SIG-M5 treated with dmso at 0.1 percent for 504 hours (cell line): ENCODE results near the gene TNKS1BP1.
"Not testable (repeated sequence)": the region's sequence is repeated elsewhere in the genome, so short reads cannot be mapped to it uniquely, and the experiment has no call there.

Experiments
- DNase-seq: peaks from one replicate; lab custom pipeline; 2025; ENCODE audit not compliant: unreplicated experiment; lab: John Stamatoyannopoulos, UW

The TNKS1BP1 gene

DNA sequence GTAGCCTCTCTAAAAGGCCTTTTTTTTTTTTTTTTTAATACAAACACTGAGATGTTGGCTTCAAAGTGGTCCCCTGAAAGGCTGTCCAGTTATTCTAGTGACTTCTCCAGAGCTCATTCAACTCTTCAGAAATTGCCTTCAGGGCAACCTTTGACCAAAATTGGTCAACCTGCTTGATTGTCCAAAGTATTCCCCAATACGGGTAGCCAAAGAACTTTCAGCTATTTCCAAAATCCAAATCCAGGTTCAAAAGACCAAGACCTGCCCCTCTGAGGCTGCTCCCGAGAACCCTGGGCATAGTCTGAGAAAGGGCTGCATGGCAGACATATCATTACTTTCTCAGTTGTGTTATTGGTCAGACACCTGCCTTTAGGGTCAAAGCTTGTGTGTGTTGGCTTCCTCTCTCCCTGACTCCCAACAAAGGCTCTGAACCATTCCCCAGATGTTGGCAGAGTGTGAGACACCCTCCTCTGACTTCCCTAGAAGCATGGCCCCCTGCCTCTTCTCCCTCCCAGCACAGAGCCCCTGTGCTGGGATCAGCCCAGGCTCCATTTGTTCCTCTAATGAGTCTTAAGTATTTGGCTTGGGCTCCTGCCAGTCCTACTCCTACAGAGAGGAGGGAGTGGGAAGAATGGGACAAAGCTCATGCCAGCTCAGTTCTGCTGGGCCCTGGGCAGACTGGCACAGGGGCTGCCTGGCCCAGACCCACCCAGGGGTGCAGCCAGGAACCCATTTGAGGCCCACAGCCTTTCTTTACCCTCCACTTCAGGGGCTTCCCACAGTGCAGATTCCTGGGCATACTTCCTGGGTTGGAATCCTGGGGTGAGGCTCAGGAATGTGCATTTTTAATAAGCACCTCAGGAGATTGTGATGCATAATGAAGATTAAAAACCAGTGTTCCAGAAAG is 30.3 kb downstream of the TNKS1BP1 start:
- DNase-seq = no peak

GRCh38 chr11:57290288-57290687 is 34.5 kb downstream of the TNKS1BP1 start:
- no peak for DNase-seq

DNA sequence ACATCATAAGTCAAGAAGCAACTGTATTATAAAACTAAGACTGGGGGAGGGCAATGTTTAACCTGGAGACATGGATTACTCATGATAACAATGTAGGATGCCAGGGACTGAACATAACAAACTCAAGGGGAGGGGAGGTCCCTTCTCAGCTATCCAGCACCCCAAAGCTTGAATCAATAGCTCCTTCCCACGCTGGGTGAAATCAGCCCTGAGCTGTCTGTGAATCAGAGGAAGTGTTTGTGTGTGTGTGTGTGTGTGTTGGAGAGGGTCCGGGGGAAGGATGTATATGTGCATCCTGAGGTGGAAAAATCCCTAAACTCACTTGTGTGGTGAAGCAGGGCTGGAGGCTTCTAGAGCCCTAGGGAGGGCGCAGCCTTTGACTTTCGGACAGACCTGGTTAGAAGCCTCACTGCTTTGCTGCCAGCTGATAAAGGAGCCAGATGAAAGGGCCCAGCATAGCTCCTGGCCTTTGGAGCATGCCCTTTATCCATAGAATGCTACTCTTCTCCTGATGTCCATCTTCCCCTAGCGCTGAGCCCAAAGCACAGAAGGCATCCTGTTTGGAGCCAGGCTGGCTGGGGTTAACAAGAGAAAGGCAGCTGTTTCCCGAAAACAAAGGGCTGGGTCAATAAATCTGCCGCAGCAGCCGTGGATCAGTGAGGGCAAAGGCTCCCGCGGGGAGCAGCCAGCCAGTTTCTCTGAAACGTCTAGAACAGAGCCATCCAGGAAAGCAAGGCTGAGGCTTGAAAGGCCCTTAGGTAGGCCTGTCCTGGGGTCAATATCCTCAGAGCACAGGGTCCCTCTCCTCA is 35.8 kb downstream of the TNKS1BP1 start:
- no peak for DNase-seq

GRCh38 chr11:57287884-57288283 is 36.9 kb downstream of the TNKS1BP1 start:
- DNase-seq = no peak

- no peak for DNase-seq
Measured at GRCh38 chr11:57283231-57283990, 41.3 kb downstream of the TNKS1BP1 start.

DNA sequence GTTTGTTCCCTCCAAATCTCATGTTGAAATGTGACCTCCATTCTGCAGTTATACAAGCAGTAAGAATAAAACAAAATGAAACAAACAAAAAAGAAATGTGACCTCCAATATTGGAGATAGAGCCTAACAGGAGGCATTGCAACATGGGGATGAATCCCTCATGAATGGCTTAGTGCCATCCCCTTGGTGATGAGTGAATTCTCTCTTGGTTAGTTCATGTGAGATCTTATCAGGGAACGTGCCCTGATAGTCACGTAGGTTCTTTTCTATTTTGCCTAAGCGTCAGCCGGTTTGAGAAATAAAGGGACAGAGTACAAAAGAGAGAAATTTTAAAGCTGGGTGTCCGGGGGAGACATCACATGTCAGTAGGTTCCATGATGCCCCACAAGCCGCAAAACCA is 43.2 kb downstream of the TNKS1BP1 start:
- DNase-seq = not testable (repeated sequence)

GRCh38 chr11:57279116-57279515 is 45.6 kb downstream of the TNKS1BP1 start:
- DNase-seq = no peak

DNA sequence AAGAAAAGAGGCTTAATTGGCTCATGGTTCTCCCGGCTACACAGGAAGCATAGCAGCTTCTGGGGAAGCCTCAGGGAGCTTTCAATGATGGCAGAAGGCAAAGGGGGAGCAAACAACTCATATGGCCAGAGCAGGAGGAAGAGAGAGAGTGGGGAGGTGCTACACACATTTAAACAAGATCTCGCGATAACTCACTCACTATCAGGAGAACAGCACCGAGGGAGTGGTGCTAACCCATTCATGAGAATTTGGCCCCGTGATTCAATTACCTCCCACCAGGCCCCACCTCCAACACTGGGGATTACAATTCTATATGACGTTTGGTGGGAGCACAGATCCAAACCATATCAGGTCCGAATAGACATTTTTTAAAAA is 46.0 kb downstream of the TNKS1BP1 start:
- no peak for DNase-seq

DNA sequence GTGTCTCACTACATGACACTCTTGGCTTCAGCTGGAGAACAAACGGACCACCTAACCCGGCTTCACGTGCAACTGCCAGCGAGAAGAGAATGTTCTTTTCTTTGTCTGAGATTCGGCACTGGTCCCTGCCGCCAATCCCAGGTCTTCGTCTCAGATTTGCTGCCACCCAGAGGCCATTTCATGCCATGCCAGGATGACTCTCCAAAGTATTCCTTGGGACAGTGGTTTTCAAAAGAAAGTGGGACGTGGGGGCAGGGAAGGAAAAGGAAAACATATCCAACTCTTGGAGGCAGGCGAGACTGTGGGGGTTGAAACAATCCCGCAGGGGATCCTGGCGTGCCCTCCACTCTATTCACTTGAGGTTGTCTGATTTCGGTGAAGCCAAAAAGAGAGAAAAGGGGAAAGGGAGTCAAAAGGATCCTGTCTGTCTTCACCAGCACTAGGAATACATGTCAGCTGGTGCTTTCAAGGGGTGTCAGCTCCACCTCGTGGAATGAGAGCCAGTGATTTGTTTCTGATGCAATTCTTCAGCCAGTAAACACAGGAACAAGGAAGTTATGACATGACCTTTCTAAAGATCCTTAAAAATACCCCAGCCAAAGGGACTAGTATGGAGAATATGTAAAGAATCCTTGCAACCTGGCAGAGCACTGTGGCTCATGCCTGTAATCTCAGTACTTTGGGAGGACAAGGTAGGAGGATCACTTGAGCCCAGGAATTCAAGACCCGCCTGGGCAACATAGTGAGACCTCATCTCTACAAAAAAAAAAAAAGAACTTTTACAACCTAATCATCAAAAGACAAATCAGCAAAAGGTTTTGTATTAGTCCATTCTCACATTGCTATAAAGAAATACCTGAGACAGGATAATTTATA is 46.7 kb downstream of the TNKS1BP1 start:
- DNase-seq = peak; percentile 19

- DNase-seq = peak; percentile 4
Measured at GRCh38 chr11:57276971-57277675, 47.6 kb downstream of the TNKS1BP1 start.

- no peak for DNase-seq
Measured at GRCh38 chr11:57276169-57276970, 48.4 kb downstream of the TNKS1BP1 start.

GRCh38 chr11:57275582-57275981 is 49.2 kb downstream of the TNKS1BP1 start:
- DNase-seq = no peak

DNA sequence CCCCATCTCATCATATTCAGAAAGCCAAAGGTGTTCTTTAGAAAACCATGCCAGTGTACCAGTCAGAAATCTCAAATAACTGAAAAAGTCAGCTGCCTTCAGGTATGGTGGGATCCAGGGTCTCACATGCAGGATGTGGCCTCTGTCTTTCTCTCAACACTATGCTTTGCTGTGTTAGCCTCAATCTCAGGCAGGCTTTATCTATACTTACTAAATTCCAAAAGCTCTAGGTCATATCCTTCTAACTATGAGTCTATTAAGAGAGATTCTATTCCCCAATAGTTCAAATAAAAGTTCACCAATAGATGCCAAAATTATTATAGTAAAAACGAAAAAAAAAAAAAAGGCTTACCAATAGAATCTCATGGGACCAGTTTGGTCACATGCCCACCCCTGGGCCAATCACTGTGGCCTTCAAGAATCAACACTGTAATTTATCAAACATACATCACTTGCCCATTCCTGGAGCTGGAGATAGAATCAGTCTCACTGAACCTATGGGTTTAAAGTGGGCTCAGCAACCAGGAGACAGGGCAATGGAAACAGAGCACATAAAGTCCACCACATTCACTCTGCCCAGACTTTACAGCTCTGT is 49.8 kb downstream of the TNKS1BP1 start:
- DNase-seq = no peak

DNA sequence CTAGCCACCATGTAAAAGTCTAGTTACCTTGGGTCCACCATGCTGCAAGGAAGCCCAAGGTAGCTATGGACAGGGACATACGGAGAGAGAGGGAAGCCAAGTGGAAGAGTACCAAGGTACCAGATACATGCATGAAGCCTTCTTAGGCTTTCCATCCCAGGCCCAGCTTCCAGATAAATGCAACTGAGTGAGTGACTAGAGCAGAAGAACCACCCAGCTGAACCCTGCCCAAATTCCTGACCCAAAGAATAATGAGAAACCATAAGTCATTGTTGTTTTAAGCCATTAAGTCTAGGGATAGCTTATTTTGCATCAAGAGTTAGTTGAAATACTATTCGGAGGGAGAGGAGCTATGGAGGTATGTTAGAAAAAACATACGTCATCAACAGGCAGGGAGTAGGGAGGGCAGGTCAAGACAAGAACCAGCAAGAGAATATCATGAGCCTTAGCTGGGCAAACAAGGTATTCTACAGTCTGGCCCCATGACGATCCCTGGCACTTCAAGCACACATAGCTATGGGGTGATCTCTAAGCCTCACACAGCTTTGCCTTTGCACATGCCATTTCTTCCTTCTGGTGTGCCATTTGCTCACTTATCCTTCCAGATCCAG is 51.2 kb downstream of the TNKS1BP1 start:
- no peak for DNase-seq

DNA sequence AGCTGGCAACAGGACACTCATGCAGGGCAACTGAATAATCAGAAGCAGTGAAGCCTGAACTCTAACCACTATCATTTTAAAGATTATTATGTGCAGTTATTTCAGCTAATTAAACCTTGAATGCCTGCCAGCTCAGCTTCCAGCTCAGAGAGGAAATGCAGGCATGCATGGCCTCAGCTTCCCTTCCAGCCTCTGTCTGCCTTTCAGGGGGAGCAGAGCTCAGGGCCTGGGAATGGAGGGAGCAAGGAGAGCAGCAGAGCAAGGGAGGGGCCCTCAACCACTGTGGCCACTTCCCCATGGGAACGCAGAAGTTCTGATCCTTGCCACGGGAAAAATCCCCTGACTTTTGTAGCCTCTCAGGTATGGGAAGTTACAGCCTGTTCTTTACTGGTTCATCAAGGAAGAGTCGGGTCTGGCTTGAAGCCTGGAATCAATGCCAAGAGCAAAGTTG is 55.2 kb downstream of the TNKS1BP1 start:
- DNase-seq = no peak

- no peak for DNase-seq
Measured at GRCh38 chr11:57266157-57266556, 58.6 kb downstream of the TNKS1BP1 start.

DNA sequence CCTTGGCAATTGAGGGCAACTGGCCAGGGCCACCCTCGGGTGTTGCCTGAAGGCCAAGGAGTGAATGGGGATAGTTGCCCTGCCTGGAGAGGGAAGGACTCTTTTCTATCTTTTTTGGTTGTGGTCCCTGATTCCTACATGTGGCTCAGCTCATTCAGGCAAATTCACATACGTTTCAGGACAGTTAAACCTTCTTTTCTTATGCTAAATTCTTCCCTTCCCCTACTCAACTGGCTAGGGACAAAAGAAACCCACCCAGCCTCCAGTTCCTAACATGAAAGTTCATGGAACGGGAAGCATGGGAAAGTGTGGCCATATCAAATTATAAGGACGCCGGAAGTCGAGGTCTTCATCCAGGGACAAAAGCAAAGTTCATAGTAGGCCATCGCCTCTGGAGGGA is 61.4 kb downstream of the TNKS1BP1 start:
- no peak for DNase-seq

DNA sequence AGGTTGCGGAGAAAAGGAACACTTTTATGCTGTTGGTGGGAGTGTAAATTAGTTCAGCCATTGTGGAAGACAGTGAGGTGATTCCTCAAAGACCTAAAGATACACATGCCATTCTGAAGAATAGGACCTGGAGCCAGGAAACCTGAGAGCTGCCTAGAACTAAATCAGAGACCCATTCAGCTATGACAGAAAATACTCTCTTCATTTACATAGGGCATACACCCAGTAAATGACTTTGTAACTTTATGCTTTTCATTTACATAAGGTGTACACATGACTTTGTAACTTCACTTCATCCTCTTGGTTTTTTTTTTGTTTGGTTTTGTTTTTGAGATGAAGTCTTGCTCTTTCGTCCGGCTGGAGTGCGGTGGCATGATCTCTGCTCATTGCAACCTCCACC is 62.6 kb downstream of the TNKS1BP1 start:
- DNase-seq = no peak
